Measurements from ENCODE around the gene GALNT17. TPM values are rescaled to one million over a fixed set of nuclear protein-coding genes. Genes with fewer than 3 reads are reported as not detected.

Gene GALNT17
- polyA plus RNA-seq, 1 experiment = not detected

- DNase-seq (ENCODE audit: low read depth, low spot score) = no peak
- Histone ChIP-seq H3K9me3 (ENCODE audit: control insufficient read depth, insufficient read depth, low read length) (peaks cover 59% of the 10 kb centered on the region), H3K27me3 (ENCODE audit: control insufficient read depth, insufficient read depth, low read length) (no peaks in the 10 kb centered on the region), H3K27ac (ENCODE audit: low read depth, low read length) (no peak overlapping the region), H3K4me3 (ENCODE audit: low read depth, low read length) (no peak overlapping the region)
- ChIA-PET CTCF (no interaction called here), POLR2A (no interaction called here)
- no peak for TF ChIP-seq CTCF (IDR thresholded peaks at IDR 0.05; ENCODE audit: low read depth, low read length)
Observed at GRCh38 chr7:71682841-71683781, 551.2 kb downstream of the GALNT17 start.

- Histone ChIP-seq H3K27ac (ENCODE audit: low read depth, low read length) (no peak overlapping the region), H3K9me3 (ENCODE audit: control insufficient read depth, insufficient read depth, low read length) (peaks cover 38% of the 10 kb centered on the region), H3K4me3 (ENCODE audit: low read depth, low read length) (no peak overlapping the region), H3K27me3 (ENCODE audit: control insufficient read depth, insufficient read depth, low read length) (no peaks in the 10 kb centered on the region)
- no peak for TF ChIP-seq CTCF (IDR thresholded peaks at IDR 0.05; ENCODE audit: low read depth, low read length)
- CTCF ChIA-PET = no interaction called here
- POLR2A ChIA-PET = no interaction called here
- no peak for DNase-seq (ENCODE audit: low read depth, low spot score)
Observed at GRCh38 chr7:71687286-71687685, 555.3 kb downstream of the GALNT17 start.

- H3K27me3 ChIP-seq (ENCODE audit: control insufficient read depth, insufficient read depth, low read length) = no peaks in the 10 kb centered on the region
- no peak for DNase-seq (ENCODE audit: low read depth, low spot score)
- CTCF ChIA-PET = no interaction called here
- no peak for TF ChIP-seq CTCF (IDR thresholded peaks at IDR 0.05; ENCODE audit: low read depth, low read length)
- POLR2A ChIA-PET = no interaction called here
- peaks cover 32% of the 10 kb centered on the region for H3K9me3 ChIP-seq (ENCODE audit: control insufficient read depth, insufficient read depth, low read length)
- H3K4me3 ChIP-seq (ENCODE audit: low read depth, low read length) = no peak overlapping the region
- no peak overlapping the region for H3K27ac ChIP-seq (ENCODE audit: low read depth, low read length)
Observed at GRCh38 chr7:71687831-71688599, 556.1 kb downstream of the GALNT17 start.

- TF ChIP-seq CTCF (IDR thresholded peaks at IDR 0.05; ENCODE audit: low read depth, low read length) = no peak
- ChIA-PET POLR2A (no interaction called here), CTCF (no interaction called here)
Observed at GRCh38 chr7:71691538-71691937, 559.6 kb downstream of the GALNT17 start.

GRCh38 chr7:71694665-71695064, 562.7 kb downstream of the GALNT17 start:
- H3K27me3 ChIP-seq (ENCODE audit: control insufficient read depth, insufficient read depth, low read length) = no peaks in the 10 kb centered on the region
- no peak for TF ChIP-seq CTCF (IDR thresholded peaks at IDR 0.05; ENCODE audit: low read depth, low read length)
- H3K27ac ChIP-seq (ENCODE audit: low read depth, low read length) = no peak overlapping the region
- CTCF ChIA-PET = no interaction called here
- no peak overlapping the region for H3K4me3 ChIP-seq (ENCODE audit: low read depth, low read length)
- POLR2A ChIA-PET = no interaction called here
- no peak for DNase-seq (ENCODE audit: low read depth, low spot score)
- peaks cover 21% of the 10 kb centered on the region for H3K9me3 ChIP-seq (ENCODE audit: control insufficient read depth, insufficient read depth, low read length)

More at GRCh38 chr7:71691538-71691937, 559.6 kb downstream of the GALNT17 start:
- Histone ChIP-seq H3K27ac (ENCODE audit: low read depth, low read length) (no peak overlapping the region), H3K4me3 (ENCODE audit: low read depth, low read length) (no peak overlapping the region), H3K27me3 (ENCODE audit: control insufficient read depth, insufficient read depth, low read length) (no peaks in the 10 kb centered on the region), H3K9me3 (ENCODE audit: control insufficient read depth, insufficient read depth, low read length) (peaks cover 21% of the 10 kb centered on the region)
- DNase-seq (ENCODE audit: low read depth, low spot score) = no peak

All from AG04450 (cell line).